ENCODE measurements around the gene MPG. TPM values are rescaled to one million over a fixed set of nuclear protein-coding genes. Genes with fewer than 3 reads are reported as not detected.
"Not testable (repeated sequence)": the region's sequence is repeated elsewhere in the genome, so short reads cannot be mapped to it uniquely, and the experiment has no call there.

Gene MPG, protein sequence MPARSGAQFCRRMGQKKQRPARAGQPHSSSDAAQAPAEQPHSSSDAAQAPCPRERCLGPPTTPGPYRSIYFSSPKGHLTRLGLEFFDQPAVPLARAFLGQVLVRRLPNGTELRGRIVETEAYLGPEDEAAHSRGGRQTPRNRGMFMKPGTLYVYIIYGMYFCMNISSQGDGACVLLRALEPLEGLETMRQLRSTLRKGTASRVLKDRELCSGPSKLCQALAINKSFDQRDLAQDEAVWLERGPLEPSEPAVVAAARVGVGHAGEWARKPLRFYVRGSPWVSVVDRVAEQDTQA
- 144 TPM in 2 replicates for total RNA-seq (2014; rRNA removed; shearing (Covaris generic))

- peak; percentile 64 for DNase-seq (ENCODE audit: low spot score)
Measured at GRCh38 chr16:77807-78443, at the start of gene MPG. Gene MPG, plus strand, starts transcription at chr16:78225. Its CDS starts 85 bp downstream, at chr16:78310.

DNA sequence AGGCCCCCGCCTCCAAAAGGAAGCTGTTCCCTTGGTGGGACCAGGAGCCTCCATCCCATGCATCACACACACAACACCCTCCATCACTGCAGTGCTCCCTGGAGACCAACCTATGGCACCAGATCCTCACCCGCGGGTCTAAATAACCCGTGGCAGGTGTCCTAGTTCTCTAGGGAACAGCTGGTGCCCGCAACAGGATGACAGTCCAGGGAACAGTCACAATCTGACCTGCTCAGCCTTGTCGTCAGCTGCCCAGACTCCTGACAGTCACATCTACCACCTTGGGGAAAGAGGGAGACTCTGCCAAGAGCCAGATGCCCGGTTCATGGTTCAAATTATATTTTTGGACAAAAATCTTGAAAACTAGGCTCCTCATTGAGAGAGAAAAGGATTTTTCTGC, 47.4 kb upstream of the MPG start:
- not testable (repeated sequence) for DNase-seq (ENCODE audit: low spot score)

GRCh38 chr16:33154-33876, 44.7 kb upstream of the MPG start:
- DNase-seq (ENCODE audit: low spot score) = not testable (repeated sequence)

DNA sequence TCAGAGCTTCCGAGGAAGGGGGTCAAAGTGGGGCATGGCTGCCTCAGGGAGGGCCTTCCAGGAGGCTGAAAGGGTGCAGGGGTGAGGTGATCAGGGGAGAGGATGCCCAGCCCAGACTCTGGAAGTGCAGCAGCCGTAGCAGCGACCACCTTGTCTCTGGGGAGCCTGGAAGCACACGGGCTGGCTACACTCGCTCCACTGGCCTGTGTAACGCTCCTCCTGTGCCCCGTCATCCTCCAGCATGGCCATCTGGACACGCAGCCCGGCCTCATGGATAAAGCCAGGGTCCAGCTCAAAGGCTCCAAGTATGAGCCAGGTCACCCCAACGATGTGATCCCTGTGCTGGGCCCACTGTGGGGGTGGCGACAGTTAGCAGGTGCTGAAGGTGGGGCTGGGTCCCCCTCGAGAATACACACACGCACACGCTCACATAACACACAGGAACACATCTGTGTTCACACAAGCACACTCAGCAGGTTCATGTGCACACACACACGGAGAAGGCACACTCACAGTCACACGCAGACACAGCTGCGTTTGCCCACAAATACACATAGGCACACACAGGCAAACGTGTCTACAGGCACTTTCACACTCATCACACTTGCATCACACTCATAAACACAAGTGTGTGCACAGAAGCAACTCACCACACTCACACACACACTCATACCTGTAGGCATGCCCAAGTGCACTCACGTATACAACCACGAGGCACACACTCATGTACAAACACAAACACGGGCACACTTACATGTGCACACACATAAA, 44.0 kb upstream of the MPG start:
- no peak for DNase-seq (ENCODE audit: low spot score)

- no peak for DNase-seq (ENCODE audit: low spot score)
Measured at GRCh38 chr16:34648-34987, 43.4 kb upstream of the MPG start.

- no peak for DNase-seq (ENCODE audit: low spot score)
Measured at GRCh38 chr16:35011-35677, 42.9 kb upstream of the MPG start.

DNA sequence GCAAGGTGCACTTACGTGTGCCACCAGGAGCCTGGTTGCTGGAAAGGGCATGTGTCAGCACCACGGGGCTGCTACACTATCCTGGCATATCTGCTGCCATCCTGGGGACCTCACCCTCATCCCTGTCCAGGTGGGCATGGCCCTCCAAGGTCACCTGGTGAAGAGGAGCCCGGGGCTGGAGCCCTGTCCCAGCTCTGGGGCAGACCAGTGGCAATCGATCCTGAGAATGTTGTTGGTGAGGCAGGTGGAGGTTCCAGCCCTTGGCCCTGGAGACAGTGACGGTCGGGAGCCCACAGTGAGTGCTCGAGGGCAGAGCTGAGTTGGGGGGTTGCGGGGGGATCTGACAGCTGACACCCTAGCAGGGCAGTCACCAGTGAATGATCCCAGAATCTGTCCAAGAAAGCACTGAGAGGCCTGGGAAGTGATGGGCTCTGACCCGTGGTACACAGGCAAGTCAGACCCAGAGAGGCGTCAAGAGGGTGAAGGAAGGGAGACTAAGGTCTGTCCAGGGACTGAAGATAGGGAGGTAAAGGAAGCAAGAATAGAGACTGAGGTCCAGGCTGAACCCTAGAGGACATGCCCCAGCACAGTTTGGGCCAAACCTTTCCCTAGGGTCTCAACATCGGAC, 42.2 kb upstream of the MPG start:
- no peak for DNase-seq (ENCODE audit: low spot score)

- DNase-seq (ENCODE audit: low spot score) = no peak
Measured at GRCh38 chr16:36336-36984, 41.6 kb upstream of the MPG start.

GRCh38 chr16:37511-37910, 40.5 kb upstream of the MPG start:
- no peak for DNase-seq (ENCODE audit: low spot score)

DNA sequence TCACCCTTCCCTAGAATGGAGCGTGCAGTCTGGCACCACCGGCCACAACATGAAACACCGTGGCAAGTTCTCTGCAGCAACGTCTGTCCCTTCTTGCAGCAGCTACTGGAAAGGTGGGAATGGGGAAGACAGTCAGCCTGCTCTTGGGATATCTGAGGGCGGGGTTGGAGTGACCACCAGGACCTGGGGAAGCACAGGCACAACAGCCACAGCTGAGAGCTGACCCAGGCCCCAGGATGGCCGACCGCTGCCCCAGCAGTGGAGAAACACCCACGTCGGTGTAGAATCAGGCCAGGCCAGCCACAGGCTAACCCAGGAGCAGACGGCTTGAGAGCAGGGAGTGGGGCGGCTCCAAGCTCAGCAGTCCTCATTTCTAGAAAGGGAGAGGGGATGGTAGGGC, 39.8 kb upstream of the MPG start:
- not testable (repeated sequence) for DNase-seq (ENCODE audit: low spot score)

GRCh38 chr16:38941-39892, 38.8 kb upstream of the MPG start:
- no peak for DNase-seq (ENCODE audit: low spot score)

DNA sequence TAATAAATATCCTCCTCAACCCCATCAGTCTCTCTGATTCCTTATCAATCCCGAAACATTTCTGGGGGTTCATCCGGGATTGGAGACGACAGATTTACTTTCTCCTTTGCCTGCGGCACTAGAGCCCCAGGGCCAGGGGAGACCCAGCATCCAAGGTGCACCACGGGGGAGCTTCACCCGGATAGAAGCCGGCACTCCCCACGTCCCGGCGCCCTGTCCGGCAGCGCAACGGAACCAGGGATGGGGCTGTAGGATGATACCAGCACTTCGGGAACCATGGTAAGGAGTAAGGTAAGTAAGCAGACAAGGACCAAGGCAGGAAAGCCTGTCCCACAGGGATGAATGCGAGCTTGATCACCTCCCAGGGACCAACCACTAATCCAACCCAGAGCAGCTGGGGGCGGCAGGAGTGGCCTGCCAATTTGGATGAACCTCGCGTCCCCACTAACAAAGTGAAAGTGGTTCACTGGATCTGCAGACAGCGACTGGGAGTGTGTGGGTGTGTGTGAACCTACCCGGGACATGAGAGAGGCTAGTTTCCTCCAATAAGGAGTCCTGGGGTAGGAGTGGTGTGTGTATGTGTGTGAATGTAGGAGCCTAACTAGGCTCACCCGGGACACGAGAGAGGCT, 36.5 kb upstream of the MPG start:
- no peak for DNase-seq (ENCODE audit: low spot score)

GRCh38 chr16:42069-42457, 36.0 kb upstream of the MPG start:
- no peak for DNase-seq (ENCODE audit: low spot score)

- no peak for DNase-seq (ENCODE audit: low spot score)
Measured at GRCh38 chr16:42691-43090, 35.3 kb upstream of the MPG start.

DNA sequence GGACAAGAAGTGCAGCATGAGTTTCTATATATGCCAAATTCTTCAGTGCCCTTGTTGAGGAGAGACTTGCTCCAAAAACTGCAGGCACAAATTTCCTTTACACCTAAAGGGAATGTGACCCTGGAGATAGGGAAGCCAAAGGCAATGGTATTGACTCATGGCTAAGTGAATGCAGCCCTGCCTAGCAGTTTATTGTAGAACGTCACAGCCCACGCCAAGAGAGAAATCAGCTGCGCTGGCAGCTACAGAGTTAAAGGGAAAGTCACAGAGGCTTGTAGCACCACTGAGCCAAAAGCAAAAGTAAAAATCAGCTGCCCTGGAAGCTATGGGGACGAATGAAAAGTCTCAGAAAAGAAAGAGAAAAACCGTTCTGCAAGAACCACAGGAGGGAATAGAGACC, 34.7 kb upstream of the MPG start:
- no peak for DNase-seq (ENCODE audit: low spot score)

GRCh38 chr16:44655-45054, 33.4 kb upstream of the MPG start:
- no peak for DNase-seq (ENCODE audit: low spot score)

DNA sequence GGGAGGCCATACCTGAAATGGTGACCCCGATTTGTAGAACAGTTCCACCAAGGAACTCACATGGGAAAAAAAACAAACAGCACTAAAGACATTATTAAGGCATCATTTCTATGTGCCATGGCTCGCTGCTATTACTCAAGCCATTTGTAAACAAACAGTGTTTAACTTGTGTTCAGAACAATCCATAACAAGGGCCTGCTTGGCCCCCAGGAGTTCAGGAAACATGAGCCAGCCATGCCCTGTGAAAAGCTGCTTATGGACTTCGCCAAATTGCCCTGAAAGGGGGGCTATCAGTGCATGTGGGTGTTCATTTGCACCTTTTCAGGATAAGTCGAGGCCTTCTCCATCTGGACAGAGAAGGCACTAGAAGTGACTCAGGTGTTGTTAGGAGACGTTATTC, 32.6 kb upstream of the MPG start:
- no peak for DNase-seq (ENCODE audit: low spot score)

GRCh38 chr16:46510-46909, 31.5 kb upstream of the MPG start:
- not testable (repeated sequence) for DNase-seq (ENCODE audit: low spot score)

GRCh38 chr16:47234-47633, 30.8 kb upstream of the MPG start:
- no peak for DNase-seq (ENCODE audit: low spot score)
